Esophagus (tissue), 2 donors: Measurements from ENCODE around the gene FANCB. TPM values are rescaled to one million over a fixed set of nuclear protein-coding genes. Genes with fewer than 3 reads are reported as not detected.
A peak's percentile ranks its signal among the peaks of the same experiment; 100 is the strongest.

Experiments used
- H3K27ac ChIP-seq, 2 donors: one replicate each; pipeline ENCODE4 v1.5.1; 2013; ENCODE audit warnings: low read depth in 2 of 2, mild to moderate bottlenecking in 2 of 2, inconsistent platforms in 1 of 2, low read length in 1 of 2, moderate library complexity in 1 of 2
- H3K27me3 ChIP-seq, 2 donors: one replicate each; pipeline ENCODE4 v1.6.1; 2013; ENCODE audit warnings: low read length in 2 of 2, control low read depth in 1 of 2, mild to moderate bottlenecking in 1 of 2; ENCODE audit not compliant: insufficient read depth in 2 of 2, control insufficient read depth in 1 of 2
- H3K36me3 ChIP-seq, 2 donors: one replicate each; pipeline ENCODE4 v1.6.1; 2013; ENCODE audit warnings: low read length in 1 of 2; ENCODE audit not compliant: control insufficient read depth in 2 of 2, insufficient read depth in 2 of 2
- H3K4me1 ChIP-seq, 2 donors: one replicate each; pipeline ENCODE4 v1.6.1; 2013; ENCODE audit warnings: low read length in 1 of 2; ENCODE audit not compliant: control insufficient read depth in 2 of 2, insufficient read depth in 2 of 2
- H3K4me3 ChIP-seq, 2 donors: one replicate each; pipeline ENCODE4 v1.5.1; 2013; ENCODE audit warnings: low read length in 2 of 2, mild to moderate bottlenecking in 2 of 2, low read depth in 1 of 2, moderate library complexity in 1 of 2
- H3K9me3 ChIP-seq, 2 donors: one replicate each; pipeline ENCODE4 v1.6.1; 2013; ENCODE audit warnings: mild to moderate bottlenecking in 2 of 2, low read depth in 1 of 2, low read length in 1 of 2, moderate library complexity in 1 of 2; ENCODE audit not compliant: control insufficient read depth in 2 of 2, insufficient read depth in 1 of 2
- WGBS, 2 donors: extraction: QIAGEN DNeasy Blood & Tissue Kit; methylation state at CpG; one replicate each; pipeline ENCODE4 v1.1.7; 2013; 5-methylcytosine and 5-hydroxymethylcytosine counted together
- polyA plus RNA-seq, 2 donors: library from polyadenylated mRNA; stranded (reverse); fragments of 200-250 nt; gene quantifications; one replicate each; pipeline ENCODE4 v1.2.3, GENCODE V29; 2013
- donor health status: healthy with polysubstance abuse.
- donor health status: Bipolar disorder and iron deficiency.

The FANCB gene
- polyA plus RNA-seq, 2 donors, result 0.60 to 1.0 TPM

GRCh38 chrX:14897042-14897441 lies 24.2 kb upstream of the FANCB start:
- Histone ChIP-seq H3K27me3 (no peaks in the 10 kb centered on the region), H3K4me1 (no peaks in the 10 kb centered on the region), H3K27ac (no peak overlapping the region), H3K9me3 (no peaks in the 10 kb centered on the region), H3K4me3 (no peak overlapping the region), H3K36me3 (no peaks in the 10 kb centered on the region)
- 81 to 90% methylated on average over 2 of the region's 2 CpGs for WGBS, 2 donors

DNA sequence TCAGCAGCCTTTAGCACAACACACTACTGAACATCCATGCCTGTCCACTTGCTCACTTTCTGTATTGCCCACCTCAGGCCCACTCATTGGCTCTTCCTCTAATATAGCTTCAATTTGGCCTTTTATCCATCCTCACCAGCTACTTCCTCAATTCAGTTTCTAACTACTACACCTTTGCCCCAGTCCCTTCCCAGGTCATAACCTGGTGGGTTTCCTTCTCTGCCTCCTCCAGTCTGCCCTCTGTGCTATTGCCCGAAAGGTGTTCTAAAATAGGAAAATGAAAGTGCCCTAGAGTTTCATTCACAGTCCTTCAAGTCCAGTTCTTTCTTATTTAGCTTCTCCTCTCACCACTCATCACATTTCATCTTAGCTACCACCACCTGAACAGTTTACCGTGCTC lies 23.4 kb upstream of the FANCB start:
- no peaks in the 10 kb centered on the region for H3K4me1 ChIP-seq
- no peaks in the 10 kb centered on the region for H3K36me3 ChIP-seq
- H3K27me3 ChIP-seq, result no peaks in the 10 kb centered on the region
- H3K9me3 ChIP-seq, result no peaks in the 10 kb centered on the region
- H3K4me3 ChIP-seq, result no peak overlapping the region
- WGBS, 2 donors, result 96 to 98% methylated on average over 2 of the region's 2 CpGs
- no peak overlapping the region for H3K27ac ChIP-seq

- Histone ChIP-seq H3K27ac (no peak overlapping the region), H3K27me3 (no peaks in the 10 kb centered on the region), H3K4me1 (no peaks in the 10 kb centered on the region), H3K4me3 (no peak overlapping the region), H3K9me3 (no peaks in the 10 kb centered on the region), H3K36me3 (no peaks in the 10 kb centered on the region)
- 41 to 92% methylated on average over 3 of the region's 3 CpGs for WGBS, 2 donors
Measured at GRCh38 chrX:14886252-14886651, 13.4 kb upstream of the FANCB start.

DNA sequence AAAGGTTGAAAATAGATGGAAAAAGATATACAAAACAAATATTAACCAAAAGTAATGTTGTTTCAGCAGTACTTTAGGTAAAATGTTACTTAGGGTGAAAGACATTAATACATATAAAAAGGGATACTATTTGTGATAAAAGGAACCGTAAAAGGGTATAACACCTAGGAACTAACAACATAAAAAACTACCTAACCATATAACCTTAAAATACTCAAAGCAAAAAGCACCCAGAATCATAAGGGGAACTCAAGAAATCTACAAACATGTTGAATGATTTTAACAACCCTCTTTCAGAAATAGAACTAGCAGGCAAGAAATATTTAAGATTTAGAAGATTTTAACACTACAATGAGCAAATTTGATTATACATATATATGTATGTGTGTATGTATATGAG lies 11.8 kb upstream of the FANCB start:
- Histone ChIP-seq H3K4me1 (no peaks in the 10 kb centered on the region), H3K36me3 (no peaks in the 10 kb centered on the region), H3K4me3 (no peak overlapping the region), H3K9me3 (no peaks in the 10 kb centered on the region), H3K27ac (no peak overlapping the region), H3K27me3 (no peaks in the 10 kb centered on the region)
- WGBS, 2 donors, result 75 to 100% methylated on average over 1 of the region's 1 CpG

DNA sequence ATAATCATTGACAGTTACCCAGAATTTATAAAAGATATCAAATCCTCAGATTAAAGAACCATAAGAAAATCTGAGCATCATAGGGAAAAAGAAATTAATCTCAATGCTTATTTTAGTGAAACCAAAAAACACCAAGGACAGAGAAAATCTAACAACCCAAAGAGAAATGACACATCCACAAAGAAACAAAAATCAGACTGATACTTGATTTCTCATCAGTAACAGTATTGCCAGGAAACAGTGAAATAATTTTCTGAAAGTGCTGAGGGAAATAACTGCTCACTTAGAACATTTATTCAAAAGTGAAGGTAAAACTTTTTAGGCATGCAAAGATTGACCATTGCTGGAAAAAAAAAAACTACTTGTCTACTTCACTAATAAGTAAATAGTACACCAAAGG lies 11.0 kb upstream of the FANCB start:
- H3K27me3 ChIP-seq, result no peaks in the 10 kb centered on the region
- no peak overlapping the region for H3K27ac ChIP-seq
- H3K4me1 ChIP-seq, result no peaks in the 10 kb centered on the region
- no peak overlapping the region for H3K4me3 ChIP-seq
- no peaks in the 10 kb centered on the region for H3K9me3 ChIP-seq
- no peaks in the 10 kb centered on the region for H3K36me3 ChIP-seq

DNA sequence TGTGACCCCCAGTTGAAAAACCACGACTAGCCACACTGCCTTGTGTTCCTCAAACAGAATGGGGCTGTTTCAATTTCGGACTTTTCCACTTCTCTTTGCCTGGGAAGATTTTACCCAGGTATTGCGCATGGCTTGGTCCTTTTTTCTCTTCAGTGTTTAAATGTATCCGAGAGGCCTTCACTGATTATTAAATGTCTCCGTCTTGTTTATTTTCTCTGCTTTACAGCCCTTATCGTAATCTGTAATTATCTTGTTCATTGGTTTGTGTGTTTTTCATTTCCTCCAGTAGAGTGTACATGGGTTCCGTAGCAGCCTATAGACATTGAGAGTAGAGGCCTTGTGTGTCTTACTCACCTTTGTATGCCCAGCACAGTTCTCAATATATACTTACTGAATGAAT lies 2.8 kb upstream of the FANCB start:
- Histone ChIP-seq H3K4me1 (no peaks in the 10 kb centered on the region), H3K27ac (no peak overlapping the region), H3K27me3 (no peaks in the 10 kb centered on the region), H3K4me3 (no peak overlapping the region), H3K36me3 (no peaks in the 10 kb centered on the region), H3K9me3 (no peaks in the 10 kb centered on the region)
- WGBS, 2 donors, result 74 to 90% methylated on average over 7 of the region's 7 CpGs

DNA sequence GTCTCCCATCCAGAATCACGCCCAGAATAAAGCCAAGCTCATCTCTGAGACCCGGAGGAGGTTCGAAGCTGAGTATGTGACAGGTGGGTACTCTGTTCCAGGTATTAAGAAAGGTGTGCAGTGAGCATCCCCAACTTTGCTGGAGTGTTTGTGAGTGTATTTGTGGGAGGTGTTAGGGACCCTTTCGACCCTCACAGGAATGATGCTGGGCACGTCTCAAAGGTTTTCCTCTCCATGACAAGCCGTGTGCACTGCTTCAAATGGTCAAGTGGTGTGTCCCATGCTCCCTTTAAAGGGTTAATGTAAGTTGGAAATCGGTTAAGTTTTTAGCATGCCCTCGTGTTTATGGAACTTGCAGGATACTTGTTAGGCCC lies 794 bp upstream of the FANCB start:
- H3K36me3 ChIP-seq, result no peaks in the 10 kb centered on the region
- H3K27me3 ChIP-seq, result no peaks in the 10 kb centered on the region
- H3K4me3 ChIP-seq, result peak overlapping the region; percentile 61 to 62
- no peaks in the 10 kb centered on the region for H3K4me1 ChIP-seq
- WGBS, 2 donors, result 0 to 27% methylated on average over 8 of the region's 8 CpGs
- H3K27ac ChIP-seq, result peak overlapping the region; percentile 68
- no peaks in the 10 kb centered on the region for H3K9me3 ChIP-seq

GRCh38 chrX:14872355-14872754 lies 514 bp downstream of the FANCB start:
- Histone ChIP-seq H3K4me3 (peak overlapping the region in 1 of 2 donors; percentile 50), H3K36me3 (no peaks in the 10 kb centered on the region), H3K4me1 (no peaks in the 10 kb centered on the region), H3K27me3 (no peaks in the 10 kb centered on the region), H3K27ac (no peak overlapping the region), H3K9me3 (no peaks in the 10 kb centered on the region)
- WGBS, 2 donors, result 15 to 30% methylated on average over 7 of the region's 7 CpGs

DNA sequence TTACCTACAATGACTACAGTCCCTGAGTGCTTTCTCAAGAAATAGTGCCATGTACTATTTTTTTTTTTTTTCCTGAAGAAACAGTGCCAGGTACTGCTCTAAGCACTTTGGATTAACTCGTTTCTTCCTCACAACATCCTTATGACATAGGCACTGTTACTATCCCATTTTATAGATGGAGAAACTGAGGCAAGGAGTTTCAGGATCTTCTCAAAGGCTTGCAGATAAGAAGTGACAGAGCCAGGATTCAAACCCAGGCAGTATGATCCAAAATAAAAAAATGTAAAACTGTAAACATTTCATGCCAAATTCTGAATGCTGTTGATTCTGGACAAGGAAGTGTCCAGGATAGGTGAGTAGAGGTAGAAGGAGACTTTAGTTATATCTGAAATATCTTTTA lies 1.1 kb downstream of the FANCB start:
- WGBS, 2 donors, result 46 to 50% methylated on average over 1 of the region's 1 CpG
- Histone ChIP-seq H3K36me3 (no peaks in the 10 kb centered on the region), H3K27me3 (no peaks in the 10 kb centered on the region), H3K9me3 (no peaks in the 10 kb centered on the region), H3K4me3 (no peak overlapping the region), H3K27ac (no peak overlapping the region), H3K4me1 (no peaks in the 10 kb centered on the region)

DNA sequence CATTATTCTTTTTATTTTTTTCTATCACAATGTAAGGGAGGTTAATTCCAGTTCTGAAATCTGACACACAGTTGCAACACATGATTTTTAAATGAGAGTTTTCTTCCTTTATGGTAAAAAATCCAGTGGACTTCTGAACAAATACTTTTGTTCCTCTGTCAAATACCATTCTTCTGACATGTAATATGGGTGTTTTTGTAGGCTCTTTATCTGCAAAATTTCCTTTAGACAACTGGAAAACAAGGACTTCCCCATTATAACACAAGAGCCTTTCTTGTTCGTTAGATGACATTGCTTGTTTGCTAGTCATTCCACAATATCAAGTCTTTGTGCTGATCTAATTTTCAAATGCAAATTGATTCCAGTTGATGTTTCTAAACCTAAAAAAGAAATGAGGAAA lies 7.7 kb downstream of the FANCB start:
- no peak overlapping the region for H3K4me3 ChIP-seq
- no peaks in the 10 kb centered on the region for H3K27me3 ChIP-seq
- H3K9me3 ChIP-seq, result no peaks in the 10 kb centered on the region
- H3K36me3 ChIP-seq, result no peaks in the 10 kb centered on the region
- 77 to 83% methylated on average over 1 of the region's 1 CpG for WGBS, 2 donors
- H3K27ac ChIP-seq, result no peak overlapping the region
- H3K4me1 ChIP-seq, result no peaks in the 10 kb centered on the region
